GM19043 (cell line): ENCODE data around the gene SCRG1.

Experiments used
- ATAC-seq: cut with Tn5 transposase; IDR thresholded peaks from one replicate; pipeline ENCODE4 v1.9.1; 2021; ENCODE audit warnings: low read depth; ENCODE audit not compliant: unreplicated experiment

The SCRG1 gene

GRCh38 chr4:173398779-173399415 is at the start of gene SCRG1:
Gene SCRG1, minus strand, starts transcription at chr4:173399116. Its CDS starts 7,702 bp downstream, at chr4:173391414.
- no peak for ATAC-seq

DNA sequence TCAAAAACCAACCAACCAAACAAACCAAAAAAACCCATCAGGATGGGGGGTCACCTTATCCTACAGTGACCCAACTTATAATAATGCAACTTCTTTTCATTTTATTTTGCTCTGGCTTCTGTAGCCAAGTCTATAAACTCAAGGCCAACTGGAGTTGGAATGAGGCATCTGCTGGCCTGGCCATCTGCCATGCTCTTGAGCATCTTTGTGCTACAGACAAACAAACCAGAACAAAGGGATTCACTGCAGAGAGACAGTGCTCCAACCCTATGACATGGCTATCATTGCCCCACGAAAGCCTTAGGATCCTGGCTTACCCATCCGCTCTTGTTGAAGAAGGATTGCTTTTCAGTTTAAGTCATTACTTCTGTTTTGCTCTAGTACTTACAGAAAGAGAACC is 49.2 kb upstream of the SCRG1 start:
- no peak for ATAC-seq

- ATAC-seq, result peak; percentile 78
Measured at GRCh38 chr4:173446416-173446815, 47.5 kb upstream of the SCRG1 start.

GRCh38 chr4:173443121-173443520 is 44.2 kb upstream of the SCRG1 start:
- ATAC-seq, result no peak

GRCh38 chr4:173442223-173442932 is 43.5 kb upstream of the SCRG1 start:
- no peak for ATAC-seq

DNA sequence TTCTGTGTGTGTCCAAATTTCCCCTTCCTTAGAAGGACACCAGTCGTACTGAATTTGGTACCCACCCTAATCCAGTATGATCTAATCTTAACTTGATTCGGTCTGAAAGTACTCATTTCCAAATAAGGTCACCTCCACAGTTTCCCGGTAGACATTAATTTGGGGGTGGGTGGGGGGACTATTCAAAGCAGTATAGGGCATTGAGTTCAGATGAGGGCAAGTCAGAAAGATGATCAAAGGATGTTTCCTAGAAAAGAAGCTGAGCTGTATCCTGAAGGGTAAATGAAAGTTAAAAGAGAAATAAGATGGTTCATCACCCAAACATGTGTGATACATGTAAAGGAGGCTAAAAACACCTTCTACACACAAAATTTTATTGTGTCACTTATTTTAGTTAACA is 42.0 kb upstream of the SCRG1 start:
- ATAC-seq, result no peak

DNA sequence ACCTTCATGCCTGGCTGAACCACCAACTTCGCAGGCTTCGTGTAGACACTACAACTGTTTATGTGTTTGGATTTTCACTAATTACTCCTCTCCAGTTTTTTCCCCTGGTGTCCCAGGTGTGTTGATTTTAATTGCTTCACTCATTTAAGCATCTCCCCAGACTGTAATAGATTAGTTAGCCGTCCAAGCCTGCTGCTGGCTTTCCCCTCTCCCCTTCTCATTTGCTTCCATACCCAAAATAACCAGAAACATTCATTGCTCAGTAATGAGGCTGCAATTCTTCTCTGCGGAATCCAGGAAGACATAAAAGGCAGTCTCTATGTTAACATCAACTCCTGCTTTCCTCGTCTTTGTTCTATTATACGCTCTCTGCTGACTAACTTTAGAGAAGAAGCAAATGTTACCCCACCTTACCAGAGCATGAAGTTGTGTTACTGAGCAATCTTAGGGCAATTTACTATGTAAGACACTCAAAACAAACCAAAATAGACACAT is 37.9 kb upstream of the SCRG1 start:
- ATAC-seq, result no peak

DNA sequence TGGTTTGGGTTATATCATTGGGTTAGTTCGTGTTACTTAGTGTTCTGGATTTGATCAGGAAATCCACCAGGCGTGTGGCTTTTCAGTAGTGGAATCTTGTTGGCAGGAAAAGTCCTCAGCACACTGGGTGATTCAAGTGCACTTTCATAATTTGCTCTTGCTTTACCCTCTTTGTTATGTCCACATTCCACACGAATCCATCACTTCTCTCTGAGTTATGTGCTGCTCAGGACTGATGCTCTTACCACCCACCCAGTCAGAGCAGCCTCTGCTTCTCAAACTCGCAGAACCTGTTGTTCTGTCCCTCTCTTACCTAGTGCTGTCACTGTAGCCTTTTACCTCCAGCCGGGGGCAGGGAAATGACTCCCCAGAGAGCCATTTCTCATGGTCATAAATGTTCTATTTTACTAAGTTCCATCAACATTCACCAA is 37.2 kb upstream of the SCRG1 start:
- no peak for ATAC-seq

DNA sequence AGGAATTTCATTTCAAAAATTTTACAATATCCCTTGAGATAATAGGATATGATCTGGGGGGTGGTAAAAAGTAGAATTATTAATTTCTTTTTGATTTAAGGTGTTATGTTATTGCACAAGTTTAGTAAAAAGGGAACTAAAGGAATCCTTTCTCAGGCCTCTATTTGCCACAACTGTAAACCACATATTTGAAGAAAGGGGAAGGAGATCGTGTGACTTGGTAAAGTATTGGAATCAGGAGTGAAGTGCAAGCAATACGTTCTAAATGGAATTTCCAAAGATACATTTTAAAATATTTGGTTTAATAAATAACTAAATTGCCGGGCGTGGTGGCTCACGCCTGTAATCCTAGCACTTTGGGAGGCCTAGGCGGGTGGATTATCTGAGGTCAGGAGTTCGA is 35.3 kb upstream of the SCRG1 start:
- ATAC-seq, result no peak

- no peak for ATAC-seq
Measured at GRCh38 chr4:173433447-173433846, 34.5 kb upstream of the SCRG1 start.

GRCh38 chr4:173432430-173432829 is 33.5 kb upstream of the SCRG1 start:
- no peak for ATAC-seq

DNA sequence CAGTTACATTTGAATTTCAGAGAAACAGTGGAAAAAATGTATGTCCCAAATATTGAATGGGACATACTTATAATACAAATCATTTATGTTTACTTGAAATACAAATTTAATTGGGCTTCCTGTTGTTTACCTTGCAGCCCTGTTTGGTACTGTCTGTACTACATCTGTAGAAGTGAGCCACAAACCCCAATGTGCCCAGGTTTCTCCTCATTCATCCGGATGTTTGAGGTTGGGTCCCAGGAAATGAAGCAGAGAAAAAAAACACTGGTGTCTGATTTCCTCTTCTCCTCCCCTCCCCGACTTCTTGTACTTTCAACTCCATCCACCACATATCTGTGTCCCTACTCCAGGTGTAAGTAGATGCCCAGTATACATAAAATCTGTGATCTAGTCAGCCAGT is 27.1 kb upstream of the SCRG1 start:
- no peak for ATAC-seq

GRCh38 chr4:173424899-173425805 is 26.2 kb upstream of the SCRG1 start:
- no peak for ATAC-seq

- no peak for ATAC-seq
Measured at GRCh38 chr4:173420801-173421200, 21.9 kb upstream of the SCRG1 start.

DNA sequence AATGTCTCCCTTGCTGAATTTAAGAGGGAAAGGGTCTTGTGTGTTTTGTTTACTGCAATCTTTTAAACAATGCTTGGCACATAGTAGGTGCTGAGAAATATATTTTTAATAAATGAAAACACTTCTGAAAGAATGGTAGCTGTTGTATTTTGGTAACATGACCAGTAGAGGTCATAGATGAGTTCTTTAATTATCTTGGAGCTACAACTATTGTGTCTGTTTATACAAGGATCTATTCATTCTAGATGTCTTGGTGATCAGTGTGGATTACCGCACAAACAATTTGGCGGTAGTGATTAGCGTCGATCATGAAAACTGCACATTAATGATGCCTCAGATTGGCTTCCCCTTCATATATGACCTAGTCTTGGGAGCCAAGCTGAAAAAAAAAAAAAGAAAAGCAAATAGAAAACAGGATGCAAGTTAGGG is 21.4 kb upstream of the SCRG1 start:
- ATAC-seq, result no peak

- ATAC-seq, result no peak
Measured at GRCh38 chr4:173418639-173419038, 19.7 kb upstream of the SCRG1 start.

DNA sequence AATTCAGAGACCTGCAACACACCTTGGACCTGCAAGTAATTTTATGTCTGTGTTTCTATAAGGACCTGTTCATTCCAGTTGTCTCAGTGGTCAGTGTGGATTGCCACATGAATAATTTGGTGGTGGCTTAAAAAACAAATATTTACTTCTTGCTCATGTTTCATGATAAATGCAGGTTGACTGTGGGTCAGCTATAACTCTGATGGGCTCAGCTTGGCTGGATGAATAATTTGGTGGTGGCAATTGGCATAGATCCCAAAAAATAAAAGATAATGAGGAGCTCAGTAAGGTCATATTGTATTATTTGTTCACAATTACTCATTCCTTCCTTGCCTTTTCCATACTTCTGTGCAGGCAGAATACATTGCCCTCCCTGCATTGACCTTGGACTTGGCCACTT is 18.9 kb upstream of the SCRG1 start:
- ATAC-seq, result no peak

DNA sequence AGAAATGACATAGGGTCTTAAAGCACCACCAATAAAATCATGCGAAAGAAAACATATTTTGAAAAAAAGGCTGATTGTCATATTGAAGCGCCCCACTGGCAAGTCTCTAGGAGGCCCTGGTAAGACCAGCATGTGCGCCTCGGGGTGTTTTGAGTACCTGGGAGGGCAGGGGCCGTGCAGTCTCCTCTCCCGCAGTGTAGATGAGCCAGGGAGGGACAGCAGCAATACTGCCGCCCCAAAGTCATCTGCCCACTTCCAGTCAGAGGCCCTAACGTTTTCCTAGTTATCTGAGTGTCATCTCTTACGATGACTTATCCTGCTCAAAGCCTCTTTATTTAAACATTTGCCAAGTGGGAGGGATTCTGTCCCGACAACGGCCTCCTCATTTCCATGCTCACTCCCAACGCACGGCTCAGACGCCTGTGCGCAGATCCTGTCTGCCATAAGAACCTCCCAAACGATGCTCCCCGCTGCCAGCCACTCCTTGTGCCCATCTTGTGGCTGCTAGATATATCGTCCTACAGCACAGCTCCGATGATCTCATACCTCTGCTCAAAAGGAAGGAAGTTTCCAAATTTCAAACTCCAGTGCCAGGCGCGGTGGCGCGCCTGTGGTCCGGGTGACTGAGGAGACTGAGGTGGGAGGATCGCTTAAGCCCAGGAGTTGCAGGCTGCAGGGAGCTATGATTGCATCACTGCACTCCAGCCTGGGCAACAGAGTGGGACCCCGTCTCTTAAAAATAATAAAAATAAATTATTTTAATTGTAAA is 17.2 kb upstream of the SCRG1 start:
- ATAC-seq, result peak; percentile 24

- ATAC-seq, result no peak
Measured at GRCh38 chr4:173415092-173415491, 16.2 kb upstream of the SCRG1 start.

- ATAC-seq, result no peak
Measured at GRCh38 chr4:173414456-173414855, 15.5 kb upstream of the SCRG1 start.
